NOMO-1 treated with dmso at 0.1 percent for 144 hours (cell line): ENCODE measurements around the gene SPOCK1.

Experiments used
- DNase-seq: peaks from one replicate; lab custom pipeline; 2025; ENCODE audit not compliant: unreplicated experiment; lab: John Stamatoyannopoulos, UW

Gene SPOCK1

GRCh38 chr5:137167187-137167586 lies 331.9 kb downstream of the SPOCK1 start:
- DNase-seq: no peak

GRCh38 chr5:137164961-137165360 lies 334.2 kb downstream of the SPOCK1 start:
- no peak for DNase-seq

- DNase-seq: no peak
Measured at GRCh38 chr5:137164536-137164935, 334.6 kb downstream of the SPOCK1 start.

GRCh38 chr5:137158691-137159090 lies 340.4 kb downstream of the SPOCK1 start:
- no peak for DNase-seq

- no peak for DNase-seq
Measured at GRCh38 chr5:137156180-137156579, 342.9 kb downstream of the SPOCK1 start.

- DNase-seq: no peak
Measured at GRCh38 chr5:137155261-137156000, 343.7 kb downstream of the SPOCK1 start.

- DNase-seq: no peak
Measured at GRCh38 chr5:137152616-137153015, 346.5 kb downstream of the SPOCK1 start.

- no peak for DNase-seq
Measured at GRCh38 chr5:137148655-137149054, 350.5 kb downstream of the SPOCK1 start.

GRCh38 chr5:137148159-137148558 lies 351.0 kb downstream of the SPOCK1 start:
- no peak for DNase-seq

GRCh38 chr5:137147346-137147745 lies 351.8 kb downstream of the SPOCK1 start:
- no peak for DNase-seq

- DNase-seq: no peak
Measured at GRCh38 chr5:137146402-137146890, 352.7 kb downstream of the SPOCK1 start.

GRCh38 chr5:137145721-137146120 lies 353.4 kb downstream of the SPOCK1 start:
- DNase-seq: no peak

GRCh38 chr5:137144656-137145055 lies 354.5 kb downstream of the SPOCK1 start:
- no peak for DNase-seq

- no peak for DNase-seq
Measured at GRCh38 chr5:137142764-137143605, 356.1 kb downstream of the SPOCK1 start.

- DNase-seq: no peak
Measured at GRCh38 chr5:137142346-137142745, 356.8 kb downstream of the SPOCK1 start.

GRCh38 chr5:137141779-137142178 lies 357.3 kb downstream of the SPOCK1 start:
- DNase-seq: peak; percentile 48

- no peak for DNase-seq
Measured at GRCh38 chr5:137136991-137137632, 362.0 kb downstream of the SPOCK1 start.

GRCh38 chr5:137134920-137135532 lies 364.1 kb downstream of the SPOCK1 start:
- no peak for DNase-seq

GRCh38 chr5:137129886-137130680 lies 369.0 kb downstream of the SPOCK1 start:
- no peak for DNase-seq

- no peak for DNase-seq
Measured at GRCh38 chr5:137128012-137128411, 371.1 kb downstream of the SPOCK1 start.
